ENCODE results near the gene FOCAD.

DNA sequence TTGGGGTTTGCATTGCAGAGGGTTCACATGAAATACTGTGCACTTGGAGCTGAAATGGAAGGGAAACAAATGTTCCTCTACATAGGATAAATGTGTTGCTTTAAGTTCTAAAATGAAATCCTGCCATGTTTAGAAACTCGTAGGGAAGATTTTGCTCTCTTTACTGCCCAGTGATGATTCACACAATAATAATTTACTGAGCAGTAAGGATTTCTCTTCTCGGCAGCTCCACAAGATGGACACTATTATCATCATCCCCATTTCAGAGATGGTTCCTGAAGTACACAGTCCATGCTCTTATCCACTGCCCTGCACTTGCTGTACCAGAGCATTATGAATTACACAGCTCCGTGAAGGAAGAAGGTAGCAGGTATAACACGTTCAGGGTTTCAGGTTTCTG is 343.2 kb downstream of the FOCAD start:
- TF ChIP-seq POLR2A (IDR thresholded peaks at IDR 0.05; ENCODE audit: low read depth, low read length) (no peak), POLR2AphosphoS5 (IDR thresholded peaks at IDR 0.05; ENCODE audit: low read depth, low read length) (no peak), TAF1 (IDR thresholded peaks at IDR 0.05; ENCODE audit: borderline replicate concordance, low read depth, low read length) (no peak)
